ENCODE results near the gene F13B. TPM values are rescaled to one million over a fixed set of nuclear protein-coding genes. Genes with fewer than 3 reads are reported as not detected.

F13B gene, protein sequence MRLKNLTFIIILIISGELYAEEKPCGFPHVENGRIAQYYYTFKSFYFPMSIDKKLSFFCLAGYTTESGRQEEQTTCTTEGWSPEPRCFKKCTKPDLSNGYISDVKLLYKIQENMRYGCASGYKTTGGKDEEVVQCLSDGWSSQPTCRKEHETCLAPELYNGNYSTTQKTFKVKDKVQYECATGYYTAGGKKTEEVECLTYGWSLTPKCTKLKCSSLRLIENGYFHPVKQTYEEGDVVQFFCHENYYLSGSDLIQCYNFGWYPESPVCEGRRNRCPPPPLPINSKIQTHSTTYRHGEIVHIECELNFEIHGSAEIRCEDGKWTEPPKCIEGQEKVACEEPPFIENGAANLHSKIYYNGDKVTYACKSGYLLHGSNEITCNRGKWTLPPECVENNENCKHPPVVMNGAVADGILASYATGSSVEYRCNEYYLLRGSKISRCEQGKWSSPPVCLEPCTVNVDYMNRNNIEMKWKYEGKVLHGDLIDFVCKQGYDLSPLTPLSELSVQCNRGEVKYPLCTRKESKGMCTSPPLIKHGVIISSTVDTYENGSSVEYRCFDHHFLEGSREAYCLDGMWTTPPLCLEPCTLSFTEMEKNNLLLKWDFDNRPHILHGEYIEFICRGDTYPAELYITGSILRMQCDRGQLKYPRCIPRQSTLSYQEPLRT
- not detected for polyA plus RNA-seq (2013, experiment 1 of 2)
- not detected for polyA plus RNA-seq (2013, experiment 2 of 2)

DNA sequence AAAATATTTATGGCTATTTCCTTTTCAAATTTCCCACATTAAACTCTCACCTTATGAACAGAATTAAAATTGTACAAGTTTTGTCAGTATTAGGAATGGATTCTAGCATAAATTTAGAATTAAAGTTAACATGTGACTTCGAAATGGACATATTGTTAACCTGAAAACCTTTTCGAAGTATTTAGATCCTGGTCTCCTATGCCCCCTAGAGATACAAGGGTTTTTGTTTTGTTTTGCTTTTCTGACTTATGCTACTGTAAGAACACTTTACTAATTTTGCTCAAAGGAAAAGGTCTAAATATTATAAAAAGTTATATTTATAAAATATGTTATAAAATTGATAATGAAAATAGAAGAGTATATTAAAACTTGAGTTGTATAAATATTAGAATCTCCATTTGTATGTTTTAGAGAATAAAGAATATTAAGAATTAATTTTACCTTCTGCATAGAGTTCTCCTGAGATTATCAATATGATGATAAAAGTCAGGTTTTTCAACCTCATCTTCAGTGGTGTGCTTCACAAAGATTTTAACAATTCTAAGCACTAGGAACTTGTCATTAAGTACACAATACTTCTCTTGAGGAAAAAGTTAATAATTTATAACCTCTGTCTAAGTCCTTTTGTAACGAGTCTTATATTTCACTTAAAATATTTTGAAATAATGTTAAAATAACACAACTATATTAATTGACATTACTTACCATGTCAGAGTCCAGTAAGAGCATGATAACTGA, at the start of gene F13B:
F13B (minus strand) TSS at position 542 of the 738 bp plus-strand sequence; CDS start at position 505, 37 bp downstream.
- H2BK12ac ChIP-seq (ENCODE audit: low read length), result no peak within 1 kb of the TSS
- DNase-seq (ENCODE audit: low spot score), result no peak
- H3K9me3 ChIP-seq (replicated peaks in 1 of 2; ENCODE audit: control insufficient read depth in 2 of 2, insufficient read depth in 1 of 2, low read depth in 1 of 2, low read length in 2 of 2), result no peaks in the 10 kb centered on the region
- no peak within 1 kb of the TSS for H3K27ac ChIP-seq (replicated peaks; ENCODE audit: low read length)
- H3K36me3 ChIP-seq (replicated peaks in 1 of 2; ENCODE audit: control insufficient read depth in 2 of 2, insufficient read depth in 2 of 2, low read length in 2 of 2), result no peaks in the 10 kb centered on the region
- H3K79me1 ChIP-seq (ENCODE audit: low read depth, low read length), result no peaks in the 10 kb centered on the region
- no peak within 1 kb of the TSS for H4K8ac ChIP-seq (ENCODE audit: low read depth, low read length)
- no peak within 1 kb of the TSS for H2AK5ac ChIP-seq (ENCODE audit: low read depth, low read length)
- no peak within 1 kb of the TSS for H3K9ac ChIP-seq (ENCODE audit: low read depth, low read length, poor library complexity)
- H3K18ac ChIP-seq (ENCODE audit: low read length), result no peak within 1 kb of the TSS
- no peak within 1 kb of the TSS for H3K4ac ChIP-seq (ENCODE audit: low read length)
- H4K91ac ChIP-seq (ENCODE audit: low read depth, low read length, poor library complexity), result no peak within 1 kb of the TSS
- no peaks in the 10 kb centered on the region for H3K4me1 ChIP-seq (ENCODE audit: control insufficient read depth in 2 of 2, insufficient read depth in 1 of 2, low read depth in 1 of 2, low read length in 2 of 2)
- no peak within 1 kb of the TSS for H3K23ac ChIP-seq (ENCODE audit: low read depth, low read length, poor library complexity)
- no peak within 1 kb of the TSS for H3K4me2 ChIP-seq (ENCODE audit: insufficient read depth, low read length, poor library complexity, severe bottlenecking)
- no peak within 1 kb of the TSS for H2BK5ac ChIP-seq (ENCODE audit: low read length)
- H3K4me3 ChIP-seq (ENCODE audit: low read length in 2 of 2), result no peak within 1 kb of the TSS
- H2BK15ac ChIP-seq (ENCODE audit: low read length), result no peak within 1 kb of the TSS
- no peak within 1 kb of the TSS for H2AFZ ChIP-seq (ENCODE audit: low read length)
- H3K14ac ChIP-seq (ENCODE audit: low read length), result no peak within 1 kb of the TSS
- WGBS, 2 donors (ENCODE audit: extremely low coverage in 2 of 2, insufficient read length in 2 of 2, insufficient replicate concordance in 1 of 2), result no CpG with 5 or more reads among the region's 3 CpGs
- H3K27me3 ChIP-seq (ENCODE audit: control insufficient read depth in 3 of 3, insufficient read depth in 3 of 3, low read depth in 1 of 3, low read length in 3 of 3), result no peaks in the 10 kb centered on the region
- no peak within 1 kb of the TSS for H2BK120ac ChIP-seq (ENCODE audit: low read depth, low read length)

DNA sequence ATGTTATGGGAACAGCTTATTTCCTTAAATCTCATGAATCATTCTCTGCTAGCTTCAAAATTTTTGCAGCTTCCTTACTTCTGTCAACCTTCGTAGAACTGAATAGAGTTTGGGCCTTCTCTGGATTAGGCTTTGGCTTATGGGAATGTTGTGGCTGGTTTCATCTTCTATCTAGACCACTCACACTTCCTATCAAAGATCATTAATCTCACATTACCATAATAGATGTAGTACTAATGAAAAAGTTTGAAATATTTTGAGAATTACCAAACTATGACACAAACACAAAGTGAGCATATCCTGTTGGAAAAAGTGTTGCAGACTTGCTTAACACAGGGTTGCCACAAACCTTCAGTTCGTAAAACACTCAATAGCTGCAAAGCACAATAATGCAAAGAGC, 49.1 kb upstream of the F13B start:
- peaks cover 12 to 100% of the 10 kb centered on the region in 2 donors for H3K36me3 ChIP-seq (replicated peaks in 1 of 2; ENCODE audit: control insufficient read depth in 2 of 2, insufficient read depth in 2 of 2, low read length in 2 of 2)
- no peak overlapping the region for H4K91ac ChIP-seq (ENCODE audit: low read depth, low read length, poor library complexity)
- H3K4me1 ChIP-seq (ENCODE audit: control insufficient read depth in 2 of 2, insufficient read depth in 1 of 2, low read depth in 1 of 2, low read length in 2 of 2), result no peaks in the 10 kb centered on the region
- peaks cover 0 to 12% of the 10 kb centered on the region in 2 donors for H3K9me3 ChIP-seq (replicated peaks in 1 of 2; ENCODE audit: control insufficient read depth in 2 of 2, insufficient read depth in 1 of 2, low read depth in 1 of 2, low read length in 2 of 2)
- H2AFZ ChIP-seq (ENCODE audit: low read length), result no peak overlapping the region
- no peak overlapping the region for H2BK5ac ChIP-seq (ENCODE audit: low read length)
- no peak overlapping the region for H2BK120ac ChIP-seq (ENCODE audit: low read depth, low read length)
- no peak overlapping the region for H2AK5ac ChIP-seq (ENCODE audit: low read depth, low read length)
- H3K18ac ChIP-seq (ENCODE audit: low read length), result no peak overlapping the region
- H3K4me2 ChIP-seq (ENCODE audit: insufficient read depth, low read length, poor library complexity, severe bottlenecking), result no peak overlapping the region
- no CpG with 5 or more reads among the region's 2 CpGs for WGBS, 2 donors (ENCODE audit: extremely low coverage in 2 of 2, insufficient read length in 2 of 2, insufficient replicate concordance in 1 of 2)
- DNase-seq (ENCODE audit: low spot score), result no peak
- no peak overlapping the region for H3K23ac ChIP-seq (ENCODE audit: low read depth, low read length, poor library complexity)
- no peak overlapping the region for H3K4ac ChIP-seq (ENCODE audit: low read length)
- no peaks in the 10 kb centered on the region for H3K27me3 ChIP-seq (ENCODE audit: control insufficient read depth in 3 of 3, insufficient read depth in 3 of 3, low read depth in 1 of 3, low read length in 3 of 3)
- no peak overlapping the region for H3K4me3 ChIP-seq (ENCODE audit: low read length in 2 of 2)
- no peak overlapping the region for H3K9ac ChIP-seq (ENCODE audit: low read depth, low read length, poor library complexity)
- no peaks in the 10 kb centered on the region for H3K79me1 ChIP-seq (ENCODE audit: low read depth, low read length)
- no peak overlapping the region for H3K14ac ChIP-seq (ENCODE audit: low read length)
- no peak overlapping the region for H2BK12ac ChIP-seq (ENCODE audit: low read length)
- H3K27ac ChIP-seq (replicated peaks; ENCODE audit: low read length), result no peak overlapping the region
- no peak overlapping the region for H4K8ac ChIP-seq (ENCODE audit: low read depth, low read length)
- no peak overlapping the region for H2BK15ac ChIP-seq (ENCODE audit: low read length)

- H3K4me3 ChIP-seq (ENCODE audit: low read length in 2 of 2), result no peak overlapping the region
- no peaks in the 10 kb centered on the region for H3K27me3 ChIP-seq (ENCODE audit: control insufficient read depth in 3 of 3, insufficient read depth in 3 of 3, low read depth in 1 of 3, low read length in 3 of 3)
- no peak overlapping the region for H4K8ac ChIP-seq (ENCODE audit: low read depth, low read length)
- H3K4me1 ChIP-seq (ENCODE audit: control insufficient read depth in 2 of 2, insufficient read depth in 1 of 2, low read depth in 1 of 2, low read length in 2 of 2), result no peaks in the 10 kb centered on the region
- H2BK120ac ChIP-seq (ENCODE audit: low read depth, low read length), result no peak overlapping the region
- no peak overlapping the region for H2AFZ ChIP-seq (ENCODE audit: low read length)
- no peak overlapping the region for H3K23ac ChIP-seq (ENCODE audit: low read depth, low read length, poor library complexity)
- H3K9me3 ChIP-seq (replicated peaks in 1 of 2; ENCODE audit: control insufficient read depth in 2 of 2, insufficient read depth in 1 of 2, low read depth in 1 of 2, low read length in 2 of 2), result peaks cover 15 to 40% of the 10 kb centered on the region in 2 donors
- no peak overlapping the region for H3K14ac ChIP-seq (ENCODE audit: low read length)
- no peak overlapping the region for H2BK15ac ChIP-seq (ENCODE audit: low read length)
- H4K91ac ChIP-seq (ENCODE audit: low read depth, low read length, poor library complexity), result no peak overlapping the region
- DNase-seq (ENCODE audit: low spot score), result no peak
- no peak overlapping the region for H3K27ac ChIP-seq (replicated peaks; ENCODE audit: low read length)
- no peaks in the 10 kb centered on the region for H3K79me1 ChIP-seq (ENCODE audit: low read depth, low read length)
- no peak overlapping the region for H2BK12ac ChIP-seq (ENCODE audit: low read length)
- WGBS, 2 donors (ENCODE audit: extremely low coverage in 2 of 2, insufficient read length in 2 of 2, insufficient replicate concordance in 1 of 2), result no CpG with 5 or more reads among the region's 1 CpG
- H3K4me2 ChIP-seq (ENCODE audit: insufficient read depth, low read length, poor library complexity, severe bottlenecking), result no peak overlapping the region
- no peak overlapping the region for H3K9ac ChIP-seq (ENCODE audit: low read depth, low read length, poor library complexity)
- no peak overlapping the region for H3K4ac ChIP-seq (ENCODE audit: low read length)
- no peak overlapping the region for H2AK5ac ChIP-seq (ENCODE audit: low read depth, low read length)
- no peak overlapping the region for H3K18ac ChIP-seq (ENCODE audit: low read length)
- H3K36me3 ChIP-seq (replicated peaks in 1 of 2; ENCODE audit: control insufficient read depth in 2 of 2, insufficient read depth in 2 of 2, low read length in 2 of 2), result peaks cover 13 to 93% of the 10 kb centered on the region in 2 donors
- H2BK5ac ChIP-seq (ENCODE audit: low read length), result no peak overlapping the region
Measured at GRCh38 chr1:197106869-197107268, 39.8 kb upstream of the F13B start.

DNA sequence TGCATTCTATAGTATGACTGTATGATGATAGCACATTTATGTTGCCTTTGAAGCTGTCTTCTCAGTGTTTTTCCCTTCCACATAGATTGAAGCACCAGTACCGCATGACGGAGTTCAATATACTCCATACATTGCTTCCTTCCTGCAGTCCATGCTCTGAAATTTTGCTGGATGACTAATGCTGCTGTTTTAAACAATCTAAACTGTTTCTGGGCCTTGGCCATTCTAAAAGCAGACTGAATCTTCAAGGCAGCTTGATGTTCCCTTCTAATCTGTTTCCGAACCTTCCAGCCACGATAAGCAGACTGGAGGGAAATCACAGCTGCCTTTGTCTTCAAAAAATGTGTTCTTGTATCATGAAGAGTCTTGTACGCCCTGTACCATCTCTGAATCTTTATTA, 36.2 kb upstream of the F13B start:
- H4K91ac ChIP-seq (ENCODE audit: low read depth, low read length, poor library complexity), result no peak overlapping the region
- no peak for DNase-seq (ENCODE audit: low spot score)
- H3K9ac ChIP-seq (ENCODE audit: low read depth, low read length, poor library complexity), result no peak overlapping the region
- H3K23ac ChIP-seq (ENCODE audit: low read depth, low read length, poor library complexity), result no peak overlapping the region
- H3K4me1 ChIP-seq (ENCODE audit: control insufficient read depth in 2 of 2, insufficient read depth in 1 of 2, low read depth in 1 of 2, low read length in 2 of 2), result no peaks in the 10 kb centered on the region
- H3K14ac ChIP-seq (ENCODE audit: low read length), result no peak overlapping the region
- no peak overlapping the region for H2BK120ac ChIP-seq (ENCODE audit: low read depth, low read length)
- H3K4me2 ChIP-seq (ENCODE audit: insufficient read depth, low read length, poor library complexity, severe bottlenecking), result no peak overlapping the region
- H3K27ac ChIP-seq (replicated peaks; ENCODE audit: low read length), result no peak overlapping the region
- no peaks in the 10 kb centered on the region for H3K79me1 ChIP-seq (ENCODE audit: low read depth, low read length)
- no peak overlapping the region for H2BK15ac ChIP-seq (ENCODE audit: low read length)
- peaks cover 13 to 77% of the 10 kb centered on the region in 2 donors for H3K36me3 ChIP-seq (replicated peaks in 1 of 2; ENCODE audit: control insufficient read depth in 2 of 2, insufficient read depth in 2 of 2, low read length in 2 of 2)
- no peak overlapping the region for H2BK12ac ChIP-seq (ENCODE audit: low read length)
- H3K4me3 ChIP-seq (ENCODE audit: low read length in 2 of 2), result no peak overlapping the region
- peaks cover 15 to 32% of the 10 kb centered on the region in 2 donors for H3K9me3 ChIP-seq (replicated peaks in 1 of 2; ENCODE audit: control insufficient read depth in 2 of 2, insufficient read depth in 1 of 2, low read depth in 1 of 2, low read length in 2 of 2)
- no peak overlapping the region for H2BK5ac ChIP-seq (ENCODE audit: low read length)
- no peaks in the 10 kb centered on the region for H3K27me3 ChIP-seq (ENCODE audit: control insufficient read depth in 3 of 3, insufficient read depth in 3 of 3, low read depth in 1 of 3, low read length in 3 of 3)
- no peak overlapping the region for H3K4ac ChIP-seq (ENCODE audit: low read length)
- no peak overlapping the region for H4K8ac ChIP-seq (ENCODE audit: low read depth, low read length)
- H2AFZ ChIP-seq (ENCODE audit: low read length), result no peak overlapping the region
- H2AK5ac ChIP-seq (ENCODE audit: low read depth, low read length), result no peak overlapping the region
- no CpG with 5 or more reads among the region's 5 CpGs for WGBS, 2 donors (ENCODE audit: extremely low coverage in 2 of 2, insufficient read length in 2 of 2, insufficient replicate concordance in 1 of 2)
- H3K18ac ChIP-seq (ENCODE audit: low read length), result no peak overlapping the region

Data from neuronal stem cell (in vitro differentiated cells).